GM18868 (cell line): ENCODE data around the gene PARD6G.

Experiments used
- ATAC-seq: cut with Tn5 transposase; IDR thresholded peaks from one replicate; pipeline ENCODE4 v1.9.1; 2021; ENCODE audit warnings: mild to moderate bottlenecking, moderate library complexity; ENCODE audit not compliant: unreplicated experiment

The PARD6G gene

DNA sequence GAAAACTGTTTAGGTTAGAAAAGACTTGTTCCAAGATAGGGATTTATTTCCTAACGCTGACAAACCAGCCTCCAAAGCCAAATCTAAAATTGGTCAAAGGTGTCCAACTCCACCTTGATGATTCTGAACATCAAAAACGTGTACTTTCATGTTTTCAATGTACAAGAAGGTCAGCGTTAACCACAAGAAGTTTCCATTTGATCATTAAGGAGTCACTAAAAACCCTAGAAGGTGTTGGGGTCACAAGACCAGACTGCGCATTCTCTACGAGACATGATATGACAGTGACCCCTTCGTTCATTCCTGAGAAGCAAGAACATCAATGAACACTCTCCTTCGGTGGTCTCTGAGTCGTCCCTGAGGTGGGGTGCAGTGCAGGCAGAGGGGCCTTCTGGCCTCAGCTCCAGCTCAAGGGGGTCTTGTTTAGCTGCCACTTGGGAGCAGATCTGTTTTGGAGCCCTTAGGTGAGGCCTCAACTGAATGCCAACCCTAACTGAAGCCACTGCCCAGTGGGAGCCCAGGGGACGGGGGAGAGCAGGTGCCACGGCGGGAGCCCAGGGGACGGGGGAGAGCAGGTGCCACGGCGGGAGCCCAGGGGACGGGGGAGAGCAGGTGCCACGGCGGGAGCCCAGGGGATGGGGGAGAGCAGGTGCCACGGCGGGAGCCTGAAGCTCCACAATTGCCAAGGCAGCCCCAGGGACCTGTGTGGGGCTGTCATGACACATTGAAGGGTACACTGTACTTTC, 55.2 kb downstream of the PARD6G start:
- no peak for ATAC-seq

DNA sequence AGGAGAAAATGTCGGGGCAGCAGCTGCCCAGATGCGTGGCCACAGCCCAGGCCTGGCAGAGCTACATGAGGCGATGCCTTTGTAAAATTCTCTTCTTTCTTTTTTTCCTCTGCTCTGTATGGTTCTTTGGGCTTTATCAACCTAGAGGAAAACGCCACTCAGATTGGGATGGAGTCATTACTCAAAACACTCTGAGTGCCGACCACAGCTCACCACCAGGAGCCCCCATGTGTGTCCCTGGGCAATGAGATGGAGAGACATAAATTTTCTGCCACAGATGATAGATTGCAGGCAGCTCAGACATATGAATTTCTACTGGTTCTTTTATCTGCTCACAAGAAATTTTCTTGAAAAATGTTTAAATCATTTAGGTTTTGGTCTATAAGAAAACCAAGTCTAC, 56.0 kb downstream of the PARD6G start:
- no peak for ATAC-seq

DNA sequence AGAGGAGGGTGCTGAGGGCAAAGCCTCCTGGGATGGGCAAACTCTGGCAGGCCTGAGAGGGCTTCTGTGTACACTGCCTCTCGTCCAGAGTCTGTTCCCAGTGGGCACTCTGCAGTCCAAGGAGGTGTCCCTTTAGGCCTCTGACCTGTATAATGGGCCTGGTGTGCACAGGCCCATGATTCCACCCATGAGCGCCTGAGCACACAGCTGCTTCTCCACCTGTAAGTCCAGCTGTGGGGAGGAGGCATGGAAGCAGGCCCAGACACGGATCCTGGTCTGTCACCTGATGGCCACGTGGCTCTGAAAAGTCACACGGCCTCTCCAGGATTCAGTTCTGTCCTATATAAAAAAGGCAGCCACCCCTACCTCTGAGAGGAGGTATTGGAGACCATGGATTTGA, 57.0 kb downstream of the PARD6G start:
- no peak for ATAC-seq

DNA sequence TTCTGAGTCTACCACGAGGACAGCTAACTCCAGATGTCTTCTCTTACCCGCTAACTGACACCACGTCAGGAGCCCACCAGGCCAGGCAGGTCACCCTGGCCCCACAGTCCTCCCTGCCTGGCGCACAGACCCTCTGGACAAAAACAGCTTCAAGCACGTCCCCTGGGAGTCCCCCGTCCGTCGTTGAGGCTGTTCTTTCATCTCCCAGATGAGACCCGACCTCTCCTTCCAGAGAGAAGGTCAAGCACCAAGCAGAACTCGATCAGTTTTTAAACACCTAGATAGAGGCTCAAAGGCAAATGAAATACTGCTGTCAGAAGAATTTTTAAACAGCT, 57.8 kb downstream of the PARD6G start:
- ATAC-seq: no peak

DNA sequence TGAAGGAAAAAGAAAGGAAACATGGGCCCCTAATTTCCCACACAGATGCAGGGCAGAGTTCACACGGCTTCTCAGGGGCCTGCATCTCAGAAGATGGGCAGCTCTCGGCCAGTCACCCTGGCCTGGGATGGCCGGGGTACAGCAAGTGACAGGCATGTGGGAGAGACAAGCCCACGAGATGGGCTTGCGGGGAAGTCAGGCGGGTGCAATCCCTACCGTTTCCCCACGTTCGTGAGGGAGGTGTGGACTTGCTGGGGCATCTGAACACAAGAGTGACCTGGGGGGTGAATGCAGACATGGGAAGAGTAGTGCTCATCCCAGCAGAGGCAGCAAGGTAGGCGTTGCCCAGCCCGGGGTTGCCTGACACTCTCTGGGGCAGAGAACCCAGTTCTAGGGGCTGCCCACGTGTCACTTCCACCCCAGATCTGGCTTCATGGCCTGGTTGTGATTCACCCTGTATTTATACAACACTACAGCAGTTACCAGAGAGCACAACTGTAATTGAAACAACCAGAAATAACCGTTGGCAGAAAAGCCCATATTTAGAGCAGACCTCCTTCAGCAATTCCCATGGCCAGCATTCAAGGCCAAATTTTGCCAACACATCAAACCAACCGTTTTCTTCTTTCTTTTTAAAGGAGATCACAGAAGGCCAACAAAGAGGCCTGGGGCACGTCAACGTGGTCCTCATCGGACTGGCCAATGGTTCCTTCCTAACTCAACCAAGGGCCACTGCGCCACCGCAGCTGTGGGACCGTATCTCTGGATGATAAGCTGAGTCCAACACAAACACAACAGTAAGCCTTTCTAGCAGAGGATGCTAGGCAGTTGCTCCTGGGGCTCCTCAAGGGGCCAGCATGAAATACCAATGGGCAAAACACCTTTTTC, 58.4 kb downstream of the PARD6G start:
- no peak for ATAC-seq

DNA sequence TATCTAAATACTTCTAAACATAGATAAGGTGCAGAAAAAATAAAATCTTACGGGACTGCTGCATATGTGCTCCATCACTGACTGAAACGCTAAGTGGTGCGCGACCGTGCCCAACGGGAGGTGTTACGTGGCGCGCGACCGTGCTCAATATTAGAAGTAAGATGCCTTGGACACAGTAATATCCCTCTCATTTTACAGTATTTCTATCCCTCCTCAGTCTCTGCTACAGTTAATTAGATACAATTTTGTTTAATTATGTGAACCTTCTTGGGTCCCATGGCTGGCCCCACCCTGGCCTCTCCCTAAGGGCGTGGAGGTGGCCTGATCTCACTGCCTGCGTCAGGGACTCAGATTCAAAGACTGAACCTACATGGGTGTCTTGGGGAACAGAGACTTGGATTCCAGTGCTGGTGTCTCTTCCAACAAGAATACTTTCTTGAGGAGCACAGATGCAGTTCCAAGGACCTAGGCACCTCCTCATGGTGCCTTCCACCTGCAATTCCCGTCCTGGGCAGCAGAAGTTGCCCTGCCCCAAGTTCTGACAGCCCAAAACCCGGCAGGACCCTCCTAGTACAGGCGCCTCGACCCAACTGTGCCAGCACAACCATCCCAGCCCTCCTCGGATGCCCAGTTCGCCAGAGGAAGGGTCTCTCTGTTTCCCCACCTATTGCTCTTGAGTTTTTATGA, 59.2 kb downstream of the PARD6G start:
- ATAC-seq: no peak

DNA sequence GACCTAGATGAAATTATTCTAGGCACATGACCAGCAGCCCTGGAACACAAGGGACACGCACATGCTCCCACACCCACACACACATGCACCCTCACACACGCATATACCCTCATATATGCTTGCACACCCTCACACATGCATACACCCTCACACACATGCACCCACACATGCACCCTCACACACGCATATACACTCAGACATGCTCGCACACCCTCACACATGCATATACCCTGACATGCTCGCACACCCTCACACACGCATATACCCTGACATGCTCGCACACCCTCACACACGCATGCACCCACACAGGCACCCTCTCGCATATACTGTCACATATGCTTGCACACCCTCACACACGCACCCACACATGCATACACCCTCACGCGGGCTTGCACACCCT, 61.8 kb downstream of the PARD6G start:
- ATAC-seq: no peak

DNA sequence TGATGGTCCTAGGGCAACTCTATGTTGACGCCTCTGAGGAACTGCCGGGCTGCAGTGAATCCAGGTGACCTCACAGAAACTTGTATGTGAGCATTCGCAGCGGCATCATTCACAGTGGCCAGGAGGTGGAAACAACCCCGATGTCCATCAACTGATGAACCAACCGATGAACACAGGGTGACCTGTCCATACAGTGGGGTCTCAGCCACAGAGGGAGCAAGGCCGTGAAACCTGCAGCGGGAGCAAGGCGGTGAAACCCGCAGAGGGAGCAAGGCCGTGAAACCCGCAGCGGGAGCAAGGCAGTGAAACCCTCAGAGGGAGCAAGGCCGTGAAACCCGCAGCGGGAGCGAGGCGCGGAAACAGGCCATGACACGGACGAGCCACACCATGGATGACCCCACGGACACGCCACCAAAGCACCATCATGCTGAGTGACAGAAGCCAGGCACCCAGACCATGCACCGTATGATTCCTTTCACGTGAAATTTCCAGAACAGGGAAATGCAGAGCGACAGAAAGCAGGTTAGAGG, 63.0 kb downstream of the PARD6G start:
- ATAC-seq: no peak

DNA sequence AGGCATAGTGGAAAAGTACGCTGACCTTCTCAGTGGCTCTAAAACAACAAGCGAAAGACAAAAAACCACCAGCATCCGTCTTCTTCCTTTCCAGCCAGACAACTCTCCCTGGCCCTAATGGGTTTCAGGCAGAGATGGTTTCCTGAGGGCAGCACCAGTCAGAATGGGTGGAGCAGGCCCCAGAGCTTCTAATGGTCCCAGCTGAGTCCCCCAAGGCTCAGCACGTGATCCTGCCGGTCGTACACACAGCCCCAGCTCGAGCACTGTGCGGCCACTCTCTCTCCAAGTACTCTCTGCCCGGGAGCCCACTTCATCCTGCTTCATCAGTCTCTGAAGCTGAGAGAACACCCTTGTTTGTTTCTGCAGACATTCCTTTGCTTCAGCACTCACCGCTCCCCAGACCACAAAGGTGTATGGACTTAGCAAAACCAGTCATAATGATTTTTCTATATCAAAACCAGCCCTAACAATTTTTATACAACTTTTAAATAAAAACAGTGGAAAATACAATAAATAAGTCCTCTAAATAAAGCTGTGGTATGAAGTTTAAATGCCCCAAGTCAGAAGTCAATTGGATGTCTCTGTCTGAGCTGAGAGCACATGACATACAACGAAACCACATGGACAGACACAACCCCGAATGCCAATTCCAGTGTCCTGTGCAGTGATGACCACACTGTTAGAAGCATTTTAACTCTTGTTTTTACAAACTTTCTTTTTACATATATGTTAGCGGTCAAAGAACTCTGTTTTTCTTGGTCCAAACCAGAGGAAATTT, 63.9 kb downstream of the PARD6G start:
- no peak for ATAC-seq

DNA sequence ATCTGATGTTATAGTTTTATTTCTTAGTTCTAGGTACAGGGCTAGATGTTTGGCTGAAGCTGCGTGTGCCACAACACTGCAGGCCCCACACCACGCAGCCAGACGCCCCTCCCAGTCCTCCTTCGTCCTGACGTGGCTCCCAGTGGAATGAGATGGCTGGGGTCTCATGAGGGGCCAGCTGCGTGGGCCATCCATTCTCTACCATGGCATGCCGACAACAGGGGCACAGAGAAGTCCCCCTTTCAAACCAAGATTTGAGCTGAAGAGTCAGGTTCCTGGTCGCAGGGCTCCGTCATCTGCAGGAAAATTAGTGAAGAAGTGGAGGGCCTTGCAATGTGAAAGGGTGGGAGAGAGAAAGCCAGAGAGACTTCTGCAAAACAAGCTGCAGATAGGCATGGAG, 64.5 kb downstream of the PARD6G start:
- ATAC-seq: no peak

DNA sequence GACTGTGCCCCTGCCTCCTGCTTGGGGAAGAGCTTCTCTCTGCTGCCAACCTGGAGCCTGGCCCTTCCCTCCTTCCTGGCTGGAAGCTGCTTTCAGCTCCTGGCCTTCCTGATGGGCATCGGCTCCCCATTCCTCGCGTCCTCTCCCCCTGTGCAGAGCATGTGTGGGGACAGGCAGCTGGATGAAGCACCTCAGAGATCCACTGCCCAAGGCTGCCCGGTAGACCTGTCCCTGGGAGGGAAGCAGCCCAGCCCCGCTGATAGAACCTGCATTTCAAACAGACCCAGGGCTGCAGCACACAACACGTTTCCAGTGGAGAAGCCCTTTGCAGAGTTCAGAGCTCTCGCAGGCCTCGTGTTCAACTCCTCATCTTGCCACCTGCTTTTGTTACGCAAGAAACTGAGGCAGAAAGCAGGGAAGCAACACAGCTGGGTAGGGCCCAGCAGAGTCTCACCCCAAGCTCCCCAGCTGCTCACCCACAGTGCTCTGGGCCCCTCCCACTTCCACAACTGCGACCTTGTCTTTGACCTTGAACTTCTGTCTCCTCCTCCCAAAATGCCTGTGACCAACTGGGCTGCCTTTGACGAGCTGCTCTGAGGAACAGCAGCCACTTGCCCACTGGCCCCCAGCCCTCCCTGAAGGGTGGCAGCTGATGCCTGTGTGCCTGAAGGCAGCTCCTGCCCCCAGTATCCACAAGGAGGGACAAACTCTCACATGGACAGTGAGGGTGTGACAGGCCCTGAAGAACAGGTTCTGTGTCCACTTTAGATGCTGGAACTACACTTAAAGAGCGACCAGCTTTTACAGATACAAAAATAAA, 65.5 kb downstream of the PARD6G start:
- no peak for ATAC-seq

DNA sequence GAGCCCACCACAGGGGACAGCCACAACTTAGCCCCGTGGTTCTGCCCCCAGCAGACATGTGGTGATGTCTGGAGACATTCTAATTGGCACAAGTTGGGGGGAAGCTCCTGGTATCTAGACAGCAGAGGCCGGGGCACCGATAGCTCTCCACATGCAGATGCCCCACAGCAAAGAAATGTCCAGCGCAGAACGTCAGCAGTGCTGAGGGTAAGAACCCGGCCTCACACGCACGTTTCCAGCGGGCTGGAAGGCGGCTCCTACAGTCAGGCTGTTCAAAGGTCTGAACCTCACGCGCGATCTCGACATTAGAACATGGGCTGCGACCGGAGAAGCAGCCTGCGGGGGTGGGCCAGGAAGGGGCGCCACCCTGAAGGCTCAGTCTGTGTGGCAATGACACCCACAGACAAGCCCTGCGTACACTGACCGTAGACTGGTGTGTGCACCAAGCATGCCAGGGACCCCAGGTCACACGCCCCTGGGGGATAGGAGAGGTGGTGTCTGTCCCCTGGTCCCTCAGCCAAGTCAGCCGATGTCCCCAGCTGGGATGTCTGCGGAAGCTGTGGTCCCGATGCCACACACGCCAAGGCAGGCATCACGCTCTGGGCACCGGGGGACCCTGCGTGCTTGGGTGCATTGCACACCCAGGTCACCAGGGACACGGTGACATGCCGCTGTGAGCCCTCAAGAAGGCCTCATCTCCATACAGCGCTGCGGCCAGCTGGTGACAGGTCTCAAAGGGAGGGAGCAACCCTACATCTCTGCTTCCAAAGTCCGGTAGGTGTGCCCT, 66.3 kb downstream of the PARD6G start:
- ATAC-seq: no peak

DNA sequence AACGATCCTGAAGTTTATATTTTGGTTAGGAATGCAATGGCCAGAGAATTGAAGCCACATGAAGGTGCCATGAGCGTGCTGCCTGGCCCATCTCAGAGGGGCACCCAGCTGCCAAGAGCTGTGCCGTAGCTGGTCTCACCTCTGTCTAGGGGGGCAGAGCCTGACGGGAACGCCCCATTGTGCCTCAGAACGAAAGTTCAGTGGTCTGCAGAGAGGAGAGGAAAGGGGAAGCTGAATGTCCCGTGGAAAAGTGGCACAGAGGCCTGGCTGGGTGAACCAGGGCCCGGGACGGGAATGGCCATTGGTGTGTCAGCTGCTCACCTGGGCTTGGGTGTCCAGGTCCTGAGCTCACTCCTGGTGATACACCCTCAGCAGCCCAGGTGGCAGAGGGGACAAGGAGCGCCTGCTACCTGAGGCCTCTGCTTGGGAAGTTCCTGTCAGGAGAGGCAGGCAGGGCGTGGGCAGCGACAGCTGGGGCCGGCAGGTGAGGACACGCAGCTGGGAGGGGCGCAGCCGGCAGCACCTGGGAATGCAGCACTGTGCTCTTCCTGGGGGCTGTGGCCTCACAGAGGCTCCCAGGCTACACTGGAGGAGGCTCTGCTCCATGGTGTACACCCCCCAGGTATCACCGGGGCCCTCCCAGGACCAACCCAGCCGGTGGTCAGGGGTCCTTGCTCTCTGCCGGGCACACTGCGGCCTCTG, 67.3 kb downstream of the PARD6G start:
- peak; percentile 59 for ATAC-seq

DNA sequence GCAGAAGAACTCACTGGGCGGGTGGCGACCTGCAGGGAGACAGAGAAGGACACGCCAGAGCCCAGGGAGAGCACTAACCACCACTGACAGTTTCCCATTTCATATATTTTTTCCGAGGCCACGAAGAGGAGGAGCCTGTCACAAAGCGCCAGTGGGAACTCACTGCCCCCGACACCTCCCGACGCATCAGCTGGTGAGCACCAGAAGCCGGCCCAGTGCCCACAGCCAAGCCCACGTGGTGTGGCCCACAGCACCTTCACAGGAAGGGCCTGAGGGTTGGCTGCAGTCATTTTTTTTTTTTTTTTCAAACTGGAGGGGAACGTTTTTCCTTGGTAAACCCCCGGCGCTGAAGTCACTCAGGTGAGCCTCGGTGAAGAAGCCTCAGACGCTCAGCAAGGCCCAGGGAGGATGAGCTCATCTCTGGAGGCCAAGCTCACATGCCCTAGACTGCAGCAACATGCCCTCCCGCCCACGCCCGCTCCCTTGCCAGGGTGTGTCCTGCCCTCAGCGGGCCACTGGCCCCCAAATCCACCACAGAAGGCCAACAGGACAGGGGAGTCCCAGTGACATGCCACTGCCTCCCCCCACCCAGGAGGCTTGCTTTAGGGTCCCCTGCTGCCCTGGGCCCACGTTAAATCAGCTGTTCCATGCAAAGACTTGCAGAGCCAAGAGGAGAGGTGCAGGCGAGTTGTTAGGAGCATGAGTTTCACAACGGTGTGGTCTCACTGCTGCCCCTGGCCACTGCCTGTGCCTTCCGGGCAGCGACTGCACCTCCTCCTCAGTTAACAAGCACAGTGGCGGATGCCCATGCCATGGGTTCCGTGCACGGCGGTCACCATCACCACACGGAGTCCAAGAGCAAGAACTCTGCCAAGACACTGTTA, 68.1 kb downstream of the PARD6G start:
- ATAC-seq: no peak

DNA sequence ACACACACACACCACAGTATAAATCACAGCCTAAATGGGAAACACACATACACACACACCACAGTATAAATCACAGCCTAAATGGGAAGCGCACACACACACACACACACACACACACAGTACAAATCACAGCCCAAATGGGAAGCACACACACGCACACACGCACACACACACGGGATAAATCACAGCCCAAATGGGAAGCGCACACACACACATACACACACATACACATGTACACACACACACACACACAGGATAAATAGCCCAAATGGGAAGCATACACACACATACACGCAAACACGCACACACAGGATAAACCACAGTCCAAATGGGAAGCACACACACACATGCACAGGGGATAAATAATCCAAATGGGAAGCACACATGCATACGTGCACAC, 70.2 kb downstream of the PARD6G start:
- no peak for ATAC-seq

DNA sequence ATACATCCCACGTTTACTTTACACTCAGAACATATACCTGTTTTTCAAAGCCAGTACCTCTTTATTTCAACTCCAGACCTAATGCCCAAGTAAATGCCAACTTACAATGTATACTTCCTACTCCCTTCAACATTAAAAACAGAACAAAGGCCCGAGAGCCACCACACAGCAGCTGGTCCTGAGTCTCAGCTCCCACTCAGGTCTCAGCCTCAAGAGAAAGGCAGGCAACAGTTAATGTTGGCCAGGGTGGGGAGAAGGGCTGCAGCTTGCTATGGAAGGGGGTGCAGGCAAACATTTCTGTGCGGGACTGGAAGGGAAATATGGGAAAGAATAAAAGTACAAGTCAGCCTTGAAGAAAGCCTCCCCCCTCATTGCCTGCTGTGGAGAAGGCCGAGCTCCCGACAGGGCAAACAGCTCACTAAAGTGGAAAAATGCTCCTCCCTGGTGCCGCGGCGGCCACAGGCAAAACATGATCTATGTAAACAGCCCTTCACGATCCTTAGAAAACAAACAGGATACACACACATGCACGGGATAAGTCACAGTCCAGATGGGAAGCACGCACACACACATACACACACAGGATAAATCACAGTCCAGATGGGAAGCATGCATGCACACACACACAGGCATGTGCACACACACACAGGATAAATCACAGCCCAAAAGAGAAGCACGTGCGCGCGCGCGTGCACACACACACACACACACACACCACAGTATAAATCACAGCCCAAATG, 70.8 kb downstream of the PARD6G start:
- ATAC-seq: no peak
